Loucy (cell line): ENCODE data around the gene GSG1L2.

ENCODE experiments used
- H2AFZ ChIP-seq: fragments of 200-600 bp; sonication (generic); 2 replicates; pipeline ENCODE4 v1.6.0; 2016; ENCODE audit warnings: antibody characterized with exemption, mild to moderate bottlenecking, low read length, moderate library complexity
- H3F3A ChIP-seq: fragments of 200-600 bp; 2 replicates; pipeline ENCODE4 v1.6.0; 2016; ENCODE audit warnings: antibody characterized with exemption, low read depth, mild to moderate bottlenecking
- H3K27me3 ChIP-seq: fragments of 200-600 bp; sonication (generic); 2 replicates; pipeline ENCODE4 v1.6.1; 2014; ENCODE audit warnings: low read length, mild to moderate bottlenecking; ENCODE audit not compliant: insufficient read depth, poor library complexity, severe bottlenecking
- H3K36me3 ChIP-seq: fragments of 200-600 bp; sonication (generic); 2 replicates; pipeline ENCODE4 v1.6.1; 2016; ENCODE audit warnings: low read length; ENCODE audit not compliant: insufficient read depth
- H3K4me1 ChIP-seq: fragments of 200-600 bp; sonication (generic); 2 replicates; pipeline ENCODE4 v1.5.1; 2014; ENCODE audit warnings: low read length, mild to moderate bottlenecking; ENCODE audit not compliant: insufficient read depth, poor library complexity, severe bottlenecking
- H3K4me2 ChIP-seq: fragments of 200-600 bp; sonication (generic); 2 replicates; pipeline ENCODE4 v1.6.0; 2014; ENCODE audit warnings: antibody characterized with exemption, low read length, low read depth, mild to moderate bottlenecking; ENCODE audit not compliant: poor library complexity, severe bottlenecking
- H3K4me3 ChIP-seq: fragments of 200-600 bp; sonication (generic); 2 replicates; pipeline ENCODE4 v1.5.1; 2014; ENCODE audit warnings: low read length, mild to moderate bottlenecking, mixed read lengths; ENCODE audit not compliant: poor library complexity, severe bottlenecking
- H3K79me2 ChIP-seq: fragments of 200-600 bp; sonication (generic); 2 replicates; pipeline ENCODE4 v1.6.1; 2014; ENCODE audit warnings: low read length; ENCODE audit not compliant: insufficient read depth
- H3K9ac ChIP-seq: fragments of 200-600 bp; sonication (generic); 2 replicates; pipeline ENCODE4 v1.6.0; 2014; ENCODE audit warnings: mild to moderate bottlenecking, low read depth, low read length, moderate library complexity; ENCODE audit not compliant: poor library complexity, severe bottlenecking
- H3K9me2 ChIP-seq: fragments of 200-600 bp; sonication (generic); replicated peaks from 2 replicates; pipeline ENCODE4 v1.6.1; 2016; ENCODE audit warnings: low read depth, low read length, mixed read lengths
- H3K9me3 ChIP-seq: fragments of 200-600 bp; sonication (generic); 2 replicates; pipeline ENCODE4 v1.6.1; 2014; ENCODE audit warnings: mild to moderate bottlenecking, antibody characterized with exemption, low read length, low read depth; ENCODE audit not compliant: insufficient read depth
- H4K20me1 ChIP-seq: fragments of 200-600 bp; sonication (generic); 2 replicates; pipeline ENCODE4 v1.6.0; 2014; ENCODE audit warnings: antibody characterized with exemption, low read length, mild to moderate bottlenecking; ENCODE audit not compliant: insufficient read depth, poor library complexity, severe bottlenecking
- CTCF ChIP-seq: fragments of 200-600 bp; sonication (generic); conservative IDR thresholded peaks from 2 replicates; pipeline ENCODE4 v1.5.1; 2014; ENCODE audit warnings: mild to moderate bottlenecking, antibody characterized with exemption, low read length
- EZH2phosphoT487 ChIP-seq: fragments of 200-600 bp; IDR thresholded peaks from 2 replicates; pipeline ENCODE4 v1.6.1; 2018; ENCODE audit warnings: antibody characterized with exemption, mild to moderate bottlenecking, moderate library complexity, borderline replicate concordance

The GSG1L2 gene

DNA sequence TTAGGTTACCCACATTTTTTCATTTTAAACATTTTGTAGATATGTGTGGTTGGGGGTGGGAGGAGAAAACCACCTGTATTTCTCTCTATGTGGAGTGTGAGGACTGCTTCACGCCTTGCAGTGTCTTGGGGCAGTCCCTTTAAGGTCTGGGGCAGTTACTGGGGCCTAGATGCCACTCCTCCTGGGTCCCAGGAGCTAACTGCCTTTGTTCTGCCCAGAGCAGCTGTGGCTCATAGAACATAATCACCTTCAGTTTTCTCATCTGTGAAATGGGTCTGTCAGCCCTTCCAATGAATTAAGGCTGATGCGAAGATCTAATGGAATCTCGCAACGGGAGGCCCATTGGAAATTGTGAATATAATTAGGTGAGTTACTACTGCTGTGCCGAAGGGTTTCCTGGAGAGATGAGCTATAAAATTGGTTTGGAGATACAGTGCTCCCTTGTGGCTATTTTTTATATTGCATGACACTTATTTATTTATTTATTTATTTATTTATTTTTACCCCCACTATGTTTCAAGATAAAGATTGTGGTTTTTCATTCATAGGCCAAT is 53.4 kb downstream of the GSG1L2 start:
- no peaks in the 10 kb centered on the region for H3K9me3 ChIP-seq
- no peaks in the 10 kb centered on the region for H4K20me1 ChIP-seq
- no peak overlapping the region for H3K4me2 ChIP-seq
- H3K36me3 ChIP-seq, result no peaks in the 10 kb centered on the region
- no peak overlapping the region for H3K9ac ChIP-seq
- H2AFZ ChIP-seq, result 0 out of 2 replicates have a peak overlapping the region, but pooled peaks have one; percentile 39
- H3K79me2 ChIP-seq, result no peaks in the 10 kb centered on the region
- TF ChIP-seq CTCF (peak; percentile 47), EZH2phosphoT487 (no peak)
- H3K9me2 ChIP-seq, result no peaks in the 10 kb centered on the region
- H3K27me3 ChIP-seq, result no peaks in the 10 kb centered on the region
- H3K4me1 ChIP-seq, result no peaks in the 10 kb centered on the region
- H3F3A ChIP-seq, result no peaks in the 10 kb centered on the region
- no peak overlapping the region for H3K4me3 ChIP-seq

DNA sequence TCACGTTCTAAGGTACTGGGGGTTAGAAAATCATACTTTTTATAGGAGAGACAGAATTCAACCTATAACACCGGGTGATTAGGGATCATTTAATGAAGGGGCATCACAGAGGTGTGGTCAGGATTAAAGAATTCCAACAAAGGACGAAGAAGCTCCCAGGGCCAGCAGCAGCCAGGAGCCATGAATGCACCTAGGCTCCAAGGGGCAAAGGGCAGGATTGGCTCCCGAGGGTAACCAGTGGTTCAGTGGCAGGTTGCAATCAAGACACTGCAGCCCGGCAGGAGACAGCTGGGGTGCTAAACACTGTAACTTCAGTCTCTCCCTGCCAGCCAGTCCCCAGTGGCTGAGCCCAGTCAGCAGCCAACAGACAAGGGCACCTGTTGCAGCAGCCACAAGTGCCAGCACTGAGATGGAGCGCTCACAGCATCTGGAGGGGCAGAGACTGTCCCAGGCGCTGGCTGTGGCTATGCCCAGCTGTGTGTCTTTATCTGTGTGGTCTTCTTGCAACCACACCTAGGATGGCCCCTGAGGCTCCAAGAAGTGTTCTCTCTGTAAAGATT is 54.4 kb downstream of the GSG1L2 start:
- Histone ChIP-seq H3K79me2 (no peaks in the 10 kb centered on the region), H3K9me2 (no peaks in the 10 kb centered on the region), H3K9ac (no peak overlapping the region), H3K9me3 (no peaks in the 10 kb centered on the region), H2AFZ (no peak overlapping the region), H3F3A (no peaks in the 10 kb centered on the region), H4K20me1 (no peaks in the 10 kb centered on the region), H3K4me3 (no peak overlapping the region), H3K4me1 (no peaks in the 10 kb centered on the region), H3K36me3 (no peaks in the 10 kb centered on the region), H3K27me3 (no peaks in the 10 kb centered on the region), H3K4me2 (no peak overlapping the region)
- no peak for TF ChIP-seq CTCF

DNA sequence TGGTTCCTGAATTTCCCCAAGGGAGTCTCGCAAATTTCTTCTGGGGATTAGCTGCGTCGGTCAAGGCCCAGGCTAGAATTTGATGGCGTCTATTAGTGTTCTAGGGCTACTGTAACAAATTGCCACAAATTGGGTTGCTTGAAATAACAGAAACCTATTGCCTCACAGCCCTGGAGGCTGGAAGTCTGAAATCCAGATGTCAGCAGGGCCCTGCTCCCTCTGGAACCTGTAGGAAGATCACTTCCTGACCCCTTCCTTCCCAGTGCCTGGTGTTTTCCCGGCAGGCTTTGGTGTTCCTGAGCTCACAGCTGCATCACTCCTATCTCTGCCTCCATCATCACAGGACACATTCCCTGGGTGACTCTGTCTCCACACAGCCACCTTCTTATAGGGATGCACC is 54.9 kb downstream of the GSG1L2 start:
- H3K9ac ChIP-seq, result no peak overlapping the region
- H4K20me1 ChIP-seq, result no peaks in the 10 kb centered on the region
- H3K79me2 ChIP-seq, result no peaks in the 10 kb centered on the region
- H2AFZ ChIP-seq, result no peak overlapping the region
- no peaks in the 10 kb centered on the region for H3K36me3 ChIP-seq
- TF ChIP-seq EZH2phosphoT487, result no peak
- TF ChIP-seq CTCF, result no peak
- no peaks in the 10 kb centered on the region for H3F3A ChIP-seq
- no peaks in the 10 kb centered on the region for H3K9me3 ChIP-seq
- no peaks in the 10 kb centered on the region for H3K4me1 ChIP-seq
- H3K9me2 ChIP-seq, result no peaks in the 10 kb centered on the region
- no peaks in the 10 kb centered on the region for H3K27me3 ChIP-seq
- no peak overlapping the region for H3K4me3 ChIP-seq
- no peak overlapping the region for H3K4me2 ChIP-seq
